ENCODE results near the gene NUDT3. TPM values are rescaled to one million over a fixed set of nuclear protein-coding genes. Genes with fewer than 3 reads are reported as not detected.

The NUDT3 gene
- total RNA-seq, 1 experiment from 2014 or later = 25.2 TPM

GRCh38 chr6:34288581-34288980 is 103.9 kb downstream of the NUDT3 start:
- ChIA-PET CTCF (no interaction called here), RAD21 (ENCODE audit: low non-redundant PET in 1 of 2, low total read pairs in 2 of 2, uncharacterized antibody in 2 of 2, unreplicated experiment in 2 of 2) (no interaction called here), POLR2A (no interaction called here)
- Histone ChIP-seq H3K27ac (ENCODE audit: low read depth, low read length) (no peak overlapping the region), H3K4me2 (ENCODE audit: low read length) (no peak overlapping the region), H3K4me1 (ENCODE audit: control insufficient read depth in 1 of 2, insufficient read depth in 2 of 2, low read length in 2 of 2) (no peaks in the 10 kb centered on the region), H4K20me1 (ENCODE audit: insufficient read depth) (no peaks in the 10 kb centered on the region), H3K27me3 (ENCODE audit: insufficient read depth, low read length) (no peaks in the 10 kb centered on the region), H3K36me3 (ENCODE audit: control insufficient read depth in 1 of 2, insufficient read depth in 2 of 2, low read length in 2 of 2) (peaks cover 5 to 30% of the 10 kb centered on the region in 2 experiments; a peak in 3 of 4 replicates), H3K79me2 (ENCODE audit: insufficient read depth, low read length) (no peaks in the 10 kb centered on the region), H3K9me3 (ENCODE audit: control insufficient read depth in 1 of 2, insufficient read depth in 1 of 2, low read depth in 1 of 2, low read length in 2 of 2) (no peaks in the 10 kb centered on the region), H2AFZ (ENCODE audit: low read depth, low read length, poor library complexity, severe bottlenecking) (no peak overlapping the region), H3K4me3 (replicated peaks in 1 of 2; ENCODE audit: low read depth in 1 of 2, low read length in 2 of 2) (no peak overlapping the region), H3K9me2 (ENCODE audit: insufficient read depth) (no peaks in the 10 kb centered on the region), H3K9ac (ENCODE audit: low read length) (no peak overlapping the region)
- no peak for ATAC-seq
- no TSS peak for BruUV-seq (replicated peaks)
- intact Hi-C loops (cut with micrococcal nuclease) = no loop called here
- DNase-seq (ENCODE audit: low read depth, low spot score) = no peak
- TF ChIP-seq MAX (IDR thresholded peaks at IDR 0.05) (no peak), SIN3A (IDR thresholded peaks at IDR 0.05; ENCODE audit: low read depth) (no peak), SRF (IDR thresholded peaks at IDR 0.05; ENCODE audit: low read depth) (no peak), CEBPB (IDR thresholded peaks at IDR 0.05; ENCODE audit: low read depth) (no peak), EGR1 (IDR thresholded peaks at IDR 0.05; ENCODE audit: low read depth) (no peak)

GRCh38 chr6:34285448-34286164 is 106.9 kb downstream of the NUDT3 start:
- ChIA-PET CTCF (no interaction called here), POLR2A (no interaction called here), RAD21 (ENCODE audit: low non-redundant PET in 1 of 2, low total read pairs in 2 of 2, uncharacterized antibody in 2 of 2, unreplicated experiment in 2 of 2) (no interaction called here)
- Histone ChIP-seq H3K79me2 (ENCODE audit: insufficient read depth, low read length) (no peaks in the 10 kb centered on the region), H3K9me3 (ENCODE audit: control insufficient read depth in 1 of 2, insufficient read depth in 1 of 2, low read depth in 1 of 2, low read length in 2 of 2) (no peaks in the 10 kb centered on the region), H2AFZ (ENCODE audit: low read depth, low read length, poor library complexity, severe bottlenecking) (no peak overlapping the region), H3K9ac (ENCODE audit: low read length) (no peak overlapping the region), H3K27ac (ENCODE audit: low read depth, low read length) (no peak overlapping the region), H4K20me1 (ENCODE audit: insufficient read depth) (no peaks in the 10 kb centered on the region), H3K4me1 (ENCODE audit: control insufficient read depth in 1 of 2, insufficient read depth in 2 of 2, low read length in 2 of 2) (no peaks in the 10 kb centered on the region), H3K4me2 (ENCODE audit: low read length) (no peak overlapping the region), H3K27me3 (ENCODE audit: insufficient read depth, low read length) (no peaks in the 10 kb centered on the region), H3K4me3 (replicated peaks in 1 of 2; ENCODE audit: low read depth in 1 of 2, low read length in 2 of 2) (no peak overlapping the region), H3K9me2 (ENCODE audit: insufficient read depth) (no peaks in the 10 kb centered on the region), H3K36me3 (ENCODE audit: control insufficient read depth in 1 of 2, insufficient read depth in 2 of 2, low read length in 2 of 2) (peaks cover 0 to 19% of the 10 kb centered on the region in 2 experiments; a peak in 2 of 4 replicates)
- DNase-seq (ENCODE audit: low read depth, low spot score) (no peak), ATAC-seq (no peak)
- intact Hi-C loops (cut with micrococcal nuclease) = no loop called here
- no TSS peak for BruUV-seq (replicated peaks)
- TF ChIP-seq RAD21 (IDR thresholded peaks at IDR 0.05; ENCODE audit: low read depth) (no peak), ZNF274 (IDR thresholded peaks at IDR 0.05; ENCODE audit: low read depth, low read length) (no peak), ATF3 (IDR thresholded peaks at IDR 0.05) (no peak), CBX3 (IDR thresholded peaks at IDR 0.05; ENCODE audit: low read depth) (no peak), CEBPB (IDR thresholded peaks at IDR 0.05; ENCODE audit: low read depth) (no peak), SRF (IDR thresholded peaks at IDR 0.05; ENCODE audit: low read depth) (no peak), EGR1 (IDR thresholded peaks at IDR 0.05; ENCODE audit: low read depth) (no peak), ZBTB33 (IDR thresholded peaks at IDR 0.05; ENCODE audit: extremely low read depth, insufficient replicate concordance, low read length) (no peak), EZH2phosphoT487 (IDR thresholded peaks at IDR 0.05; ENCODE audit: borderline replicate concordance) (no peak), POLR2A (IDR thresholded peaks at IDR 0.05; ENCODE audit: borderline replicate concordance, extremely low read depth, insufficient read depth, insufficient read length) (no peak), POLR2AphosphoS5 (IDR thresholded peaks at IDR 0.05; ENCODE audit: low read depth, low read length) (no peak), ZFX (IDR thresholded peaks at IDR 0.05) (no peak), FOSL1 (IDR thresholded peaks at IDR 0.05; ENCODE audit: low read depth) (no peak), EZH2 (IDR thresholded peaks at IDR 0.05) (no peak), ELF1 (IDR thresholded peaks at IDR 0.05; ENCODE audit: borderline replicate concordance, low read depth) (no peak), TCF7L2 (IDR thresholded peaks at IDR 0.05; ENCODE audit: borderline replicate concordance, extremely low read depth, insufficient read depth, insufficient read length) (no peak)

Data from HCT116 (cell line).